RKO (cell line): ENCODE data around the gene NR2E3.

ENCODE experiments used
- DNase-seq: peaks from one replicate; pipeline ENCODE4 v3.0.0-alpha.2; 2016; ENCODE audit warnings: low spot score

The NR2E3 gene

DNA sequence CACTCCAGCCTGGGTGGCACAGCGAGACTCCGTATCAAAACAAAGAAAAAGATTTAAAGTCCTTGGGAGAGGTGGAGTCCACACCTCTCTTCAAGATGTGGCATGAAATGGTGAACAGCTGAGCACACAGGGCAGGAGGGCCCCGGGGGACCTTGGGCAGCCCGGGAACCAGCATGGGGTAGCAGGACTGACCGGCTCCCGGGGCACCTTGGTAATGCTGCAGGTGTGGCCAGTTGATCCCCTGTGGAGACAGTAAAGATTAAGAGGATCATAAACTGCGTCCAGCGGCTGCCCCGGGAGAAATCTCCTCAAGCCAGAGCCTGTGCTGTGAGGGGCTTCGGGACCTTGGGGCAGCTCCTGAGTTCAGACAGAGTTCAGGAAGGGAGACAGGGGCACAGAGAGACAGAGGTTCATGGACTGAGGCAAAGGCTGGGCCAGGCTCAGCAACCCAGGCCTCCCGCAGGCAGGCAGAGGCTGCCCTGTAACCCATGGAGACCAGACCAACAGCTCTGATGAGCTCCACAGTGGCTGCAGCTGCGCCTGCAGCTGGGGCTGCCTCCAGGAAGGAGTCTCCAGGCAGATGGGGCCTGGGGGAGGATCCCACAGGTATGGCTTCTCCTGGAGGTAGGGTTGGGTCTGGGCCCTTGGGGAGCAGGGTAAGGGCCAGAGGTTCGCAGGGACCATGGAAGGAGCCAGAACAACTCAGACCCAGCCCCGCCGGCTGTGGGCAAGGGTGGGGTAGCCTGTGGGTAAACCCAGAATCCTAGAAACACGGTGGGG, at the start of gene NR2E3:
TSS of gene NR2E3 (plus strand) at position 299 of the 780 bp plus-strand sequence. CDS start at position 489, 190 bp downstream.
- DNase-seq: no peak

- no peak for DNase-seq
Observed at GRCh38 chr15:71760852-71761251, 49.5 kb upstream of the NR2E3 start.

GRCh38 chr15:71761649-71762048, 48.7 kb upstream of the NR2E3 start:
- DNase-seq: peak; percentile 65

DNA sequence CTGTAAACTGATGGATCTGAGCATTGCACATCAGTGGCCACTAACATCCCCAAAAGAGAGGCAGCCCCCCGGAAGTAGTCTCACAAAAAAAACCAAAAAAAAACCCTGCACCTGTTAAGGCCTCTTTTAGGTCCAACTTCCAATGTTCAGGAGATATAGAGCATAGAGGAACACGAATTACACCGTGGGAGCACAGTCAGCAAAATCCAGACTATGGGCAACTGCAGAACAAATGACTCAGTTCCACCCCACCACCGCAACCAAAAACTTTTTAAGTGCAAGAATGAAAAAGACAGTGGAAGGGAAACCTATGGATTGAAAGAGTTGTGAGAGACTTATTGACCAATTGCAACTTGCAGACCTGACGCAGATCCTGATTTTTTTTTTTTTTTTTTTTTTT, 42.2 kb upstream of the NR2E3 start:
- no peak for DNase-seq

- DNase-seq: no peak
Observed at GRCh38 chr15:71773206-71773859, 37.0 kb upstream of the NR2E3 start.

GRCh38 chr15:71775856-71776255, 34.5 kb upstream of the NR2E3 start:
- no peak for DNase-seq

GRCh38 chr15:71776304-71776703, 34.0 kb upstream of the NR2E3 start:
- no peak for DNase-seq

DNA sequence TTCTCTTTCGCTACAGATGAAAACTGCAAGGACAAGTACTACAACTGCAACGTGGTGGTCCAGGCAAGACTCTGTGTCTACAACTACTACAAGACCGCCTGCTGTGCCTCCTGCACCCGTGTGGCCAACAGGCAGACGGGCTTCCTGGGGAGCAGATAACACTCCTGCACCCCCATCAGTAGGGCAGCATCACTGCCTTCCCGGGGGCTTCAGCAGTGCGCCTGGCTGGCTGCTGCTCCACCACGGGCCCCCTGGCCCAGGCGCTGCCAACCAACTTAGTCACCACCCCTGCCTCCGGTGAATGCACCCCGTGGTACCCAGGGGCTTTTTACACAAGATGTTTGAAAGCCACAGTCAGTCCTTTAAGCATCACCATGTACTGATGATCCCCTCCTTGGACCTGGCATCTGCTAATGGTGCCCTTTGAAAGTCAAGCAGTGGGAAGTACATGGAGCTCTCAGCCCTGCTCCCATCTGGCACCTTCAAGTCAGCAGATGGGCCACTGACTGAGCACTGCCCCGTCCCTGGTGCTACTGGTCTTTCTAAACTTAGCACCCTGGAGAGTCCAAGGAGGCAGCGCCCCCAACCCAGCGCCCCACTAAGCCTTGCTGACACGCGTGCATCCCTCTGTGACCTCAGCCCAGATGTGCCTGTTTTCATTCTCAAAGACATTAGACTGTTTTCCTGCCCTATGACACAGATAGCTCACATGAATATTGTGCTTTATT, 33.0 kb upstream of the NR2E3 start:
- DNase-seq: no peak

- DNase-seq: no peak
Observed at GRCh38 chr15:71779073-71779797, 31.1 kb upstream of the NR2E3 start.

DNA sequence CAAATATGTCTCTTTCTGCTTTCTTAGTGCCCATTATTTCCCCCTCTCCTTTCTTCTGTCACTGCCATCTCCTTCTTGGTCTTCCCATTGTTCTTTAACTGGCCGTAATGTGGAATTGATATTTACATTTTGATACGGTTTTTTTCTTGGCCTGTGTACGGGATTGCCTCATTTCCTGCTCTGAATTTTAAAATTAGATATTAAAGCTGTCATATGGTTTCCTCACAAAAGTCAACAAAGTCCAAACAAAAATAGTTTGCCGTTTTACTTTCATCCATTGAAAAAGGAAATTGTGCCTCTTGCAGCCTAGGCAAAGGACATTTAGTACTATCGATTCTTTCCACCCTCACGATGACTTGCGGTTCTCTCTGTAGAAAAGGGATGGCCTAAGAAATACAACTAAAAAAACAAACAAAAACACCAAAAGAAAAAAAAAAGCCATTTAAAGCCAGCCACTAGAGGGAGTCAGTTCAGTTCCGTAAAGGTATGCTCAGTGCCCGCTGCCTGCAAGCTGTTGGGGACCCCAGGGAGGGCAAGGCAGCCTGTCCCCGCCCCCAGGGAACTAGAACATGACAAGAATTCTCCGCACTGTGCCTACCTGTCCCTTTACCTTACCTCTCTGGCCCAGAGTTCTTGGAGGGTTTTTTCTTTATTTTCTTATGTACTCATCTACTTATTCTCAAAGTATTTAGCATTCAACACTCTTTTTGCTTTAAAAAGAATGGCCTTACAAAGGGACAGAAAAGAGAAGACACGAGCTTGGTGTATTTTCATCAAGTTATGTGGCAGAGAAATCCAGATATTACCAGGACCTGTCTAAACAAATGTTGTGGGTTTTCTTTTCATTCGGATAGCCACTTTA, 30.0 kb upstream of the NR2E3 start:
- DNase-seq: peak; percentile 48

GRCh38 chr15:71781179-71781964, 29.0 kb upstream of the NR2E3 start:
- DNase-seq: no peak

DNA sequence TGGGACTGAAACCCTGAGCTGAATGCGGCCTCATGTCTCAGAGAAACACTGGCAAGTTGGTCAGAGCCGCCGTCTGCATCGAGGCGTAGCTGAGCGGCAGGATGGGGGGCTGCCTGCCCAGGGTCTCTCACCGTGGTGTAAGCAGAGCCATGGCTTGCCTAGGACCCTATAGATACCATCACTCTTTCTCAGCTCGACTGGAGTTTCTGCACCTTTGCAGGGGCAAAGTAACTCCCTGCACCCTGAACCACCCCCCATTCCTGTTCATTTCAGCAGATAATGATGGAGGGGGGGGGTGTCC, 28.4 kb upstream of the NR2E3 start:
- DNase-seq: no peak

DNA sequence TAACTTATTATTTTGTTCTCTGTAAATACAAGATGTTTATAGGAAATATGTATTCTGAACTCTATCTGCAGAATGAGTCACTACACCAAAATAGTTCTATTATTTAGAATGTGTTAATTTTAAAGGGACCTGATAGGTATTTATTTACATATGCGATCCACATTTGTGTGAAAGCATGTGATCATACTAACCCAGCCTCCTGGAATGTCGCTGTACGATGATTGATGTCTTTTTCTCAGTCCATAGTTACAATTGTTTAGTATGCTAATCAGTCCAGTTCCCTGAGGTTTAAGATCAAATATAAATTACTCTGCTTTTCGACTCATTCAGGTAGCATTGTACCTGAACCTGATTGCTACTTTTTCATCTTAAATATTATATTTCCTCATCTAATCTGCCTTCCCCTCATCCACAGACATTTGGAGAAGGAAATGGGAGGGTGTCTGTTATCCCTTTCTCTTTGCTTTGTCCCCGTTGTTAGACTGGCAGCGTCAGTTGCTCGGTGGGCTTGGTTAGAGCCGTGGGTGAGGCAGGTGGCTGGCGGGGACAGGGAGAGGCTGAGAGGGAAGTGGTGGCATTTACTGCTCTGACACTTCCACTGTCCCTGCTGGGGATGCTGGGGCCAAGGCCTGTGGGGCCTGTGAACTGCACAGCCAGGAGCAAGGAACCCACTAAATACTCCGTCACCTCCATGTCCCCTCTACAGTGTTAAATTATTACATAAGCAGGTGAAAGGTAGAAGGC, 27.8 kb upstream of the NR2E3 start:
- DNase-seq: no peak

GRCh38 chr15:71784719-71785118, 25.6 kb upstream of the NR2E3 start:
- no peak for DNase-seq

DNA sequence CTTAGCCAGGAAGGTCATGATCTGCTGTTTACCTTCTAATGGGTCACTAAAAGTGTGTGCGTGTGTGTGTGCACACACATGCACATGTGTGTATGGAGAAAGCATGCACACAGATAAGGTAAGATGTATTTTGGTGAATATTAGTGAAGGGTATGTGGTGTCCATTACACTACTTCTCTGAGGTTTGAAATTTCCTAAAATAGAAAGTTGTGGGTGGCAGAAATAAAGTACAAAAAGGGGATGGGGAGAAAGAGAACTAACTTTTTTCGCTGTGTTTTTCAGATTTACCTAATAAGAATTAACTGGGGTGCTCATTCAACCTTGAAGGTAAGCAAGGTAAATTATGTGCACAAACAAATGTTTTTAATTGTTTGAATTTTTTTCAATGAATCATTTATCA, 24.4 kb upstream of the NR2E3 start:
- DNase-seq: no peak

DNA sequence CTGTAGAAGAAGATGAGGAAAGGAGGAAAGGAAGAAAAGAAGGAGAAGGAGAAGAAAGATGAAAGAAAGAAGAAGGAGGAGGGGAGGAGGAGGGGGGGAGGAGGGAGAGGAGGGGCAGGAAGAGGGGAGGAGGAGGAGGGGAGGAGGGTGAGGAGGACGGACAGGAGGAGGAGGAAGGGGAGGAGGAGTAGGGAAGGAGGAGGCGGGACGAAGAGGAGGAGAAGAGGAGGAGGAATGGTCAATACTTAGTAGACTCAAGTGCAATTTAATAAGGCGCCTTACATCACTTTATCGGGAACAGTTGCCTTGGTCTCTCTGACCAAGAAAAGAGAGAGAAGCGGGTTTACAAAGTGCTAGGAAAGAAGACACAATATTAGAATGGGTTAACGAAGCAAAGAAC, 23.7 kb upstream of the NR2E3 start:
- DNase-seq: no peak

DNA sequence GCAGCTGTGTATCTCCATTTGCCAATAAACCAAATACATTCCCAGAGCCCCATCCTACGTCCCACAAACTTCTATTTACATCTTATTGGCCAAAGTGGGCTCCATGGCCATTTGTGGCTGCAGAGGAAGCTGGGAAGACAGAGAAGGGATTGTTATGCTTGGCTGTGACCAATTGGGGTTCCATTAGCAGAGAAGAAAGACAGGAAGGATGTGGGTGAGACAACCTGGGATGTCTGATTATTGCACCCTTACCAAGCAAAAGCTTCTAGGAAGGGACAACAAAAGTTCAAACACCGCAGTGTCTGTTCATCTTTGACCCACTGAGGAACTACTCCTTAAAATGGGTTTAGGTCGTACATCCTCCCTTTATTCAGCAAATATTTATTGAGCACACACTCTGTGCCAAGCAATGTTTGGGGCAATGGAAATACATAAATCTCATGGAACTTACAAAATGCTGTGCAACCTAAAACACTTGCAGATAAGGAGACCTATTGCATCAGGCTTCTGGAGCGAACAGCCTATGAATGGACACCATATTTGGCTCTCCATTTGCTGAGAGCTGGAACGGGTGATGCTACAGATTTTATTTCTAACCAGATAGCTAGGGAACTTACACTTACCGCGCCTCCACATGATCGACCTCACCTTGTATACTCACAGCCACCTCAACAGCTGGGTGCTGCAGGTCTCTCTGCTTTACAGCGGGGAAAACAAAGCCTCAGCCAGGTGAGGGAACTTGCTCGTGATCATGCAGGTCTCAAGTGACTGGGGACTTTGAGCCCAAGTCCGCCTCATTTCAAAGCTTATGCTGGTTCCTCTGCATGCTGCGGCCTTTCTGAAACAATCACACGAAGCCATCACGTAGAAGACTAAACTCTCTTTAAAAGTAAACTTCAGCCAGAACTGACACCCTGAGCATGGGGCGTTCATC, 21.4 kb upstream of the NR2E3 start:
- no peak for DNase-seq

GRCh38 chr15:71789616-71790015, 20.7 kb upstream of the NR2E3 start:
- DNase-seq: no peak

DNA sequence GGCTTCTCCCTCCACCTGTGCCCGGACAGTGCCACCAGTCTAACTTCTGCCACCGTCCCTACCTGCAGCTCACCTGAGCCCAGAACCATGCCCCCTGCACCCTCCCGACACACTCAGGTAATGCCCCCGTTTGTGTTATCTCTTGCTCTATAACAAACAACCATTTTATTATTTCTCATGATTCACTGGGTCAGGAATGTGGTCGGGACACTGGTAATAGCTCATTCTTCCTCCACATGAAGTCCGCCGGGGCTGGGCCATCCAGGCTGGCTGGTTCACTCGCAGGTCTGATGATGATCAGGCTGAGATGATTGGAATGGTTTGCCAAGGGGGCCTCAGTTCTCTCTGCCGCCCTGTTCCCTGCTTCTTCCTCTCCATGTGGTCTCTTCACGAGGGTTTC, 20.3 kb upstream of the NR2E3 start:
- no peak for DNase-seq
